HepG2 (cell line): ENCODE results near the gene CDRT4. TPM values are rescaled to one million over a fixed set of nuclear protein-coding genes. Genes with fewer than 3 reads are reported as not detected.

ENCODE experiments used
- ATAC-seq: fragments of 200-7000 bp; cut with Tn5 transposase; 3 replicates; pipeline ENCODE4 v1.9.1; 2020; ENCODE audit warnings: mild to moderate bottlenecking, moderate library complexity
- BruUV-seq: library from RNA; stranded (reverse); fragments of 400-500 nt; replicated peaks from 2 replicates; lab custom pipeline; 2021; lab: Mats Ljungman, UMichigan
- CTCF ChIA-PET: fragments of 300-600 bp; formaldehyde crosslinking; extraction: SDS; loops from one replicate; lab custom pipeline; 2021; ENCODE audit warnings: low total read pairs, inconsistent platforms, low intra/inter-chr PET ratio; lab: Yijun Ruan, JAX
- POLR2A ChIA-PET: fragments of 350-600 bp; sonication (Branson Sonifier 250); formaldehyde crosslinking; loops from one replicate; lab custom pipeline; 2020; ENCODE audit warnings: antibody characterized with exemption, inconsistent platforms; lab: Yijun Ruan, JAX
- DNase-seq: peaks from one replicate; pipeline ENCODE4 v3.0.0-alpha.2; 2015; ENCODE audit warnings: low spot score
- FAIRE-seq: peaks from 3 replicates; lab custom pipeline; 2011; peaks lifted over from hg19 to GRCh38; lab: Jason Lieb, UNC
- H2AFZ ChIP-seq: one replicate; pipeline ENCODE4 v1.6.1; 2011; ENCODE audit warnings: low read length, inconsistent platforms
- H3K27ac ChIP-seq: fragments of 300-600 bp; 3 replicates; pipeline ENCODE4 v1.8.0; 2011; ENCODE audit warnings: mixed run types, mild to moderate bottlenecking, mixed read lengths, low read length, inconsistent platforms; ENCODE audit not compliant: insufficient read depth; ENCODE audit errors: extremely low read length
- H3K27me3 ChIP-seq, 2 experiments: fragments of 200-600 bp in 1 of 2; 2 replicates in 1 of 2; 3 replicates in 1 of 2; pipeline versions ENCODE4 v1.6.0 to v1.8.0; 2011; ENCODE audit warnings: low read length in 2 of 2, mild to moderate bottlenecking in 2 of 2, moderate library complexity in 2 of 2, inconsistent platforms in 1 of 2; ENCODE audit not compliant: insufficient read depth in 2 of 2, control insufficient read depth in 1 of 2
- H3K36me3 ChIP-seq, 2 experiments: fragments of 200-600 bp in 1 of 2; replicated peaks in 1 of 2; 2 replicates in 1 of 2; 3 replicates in 1 of 2; pipeline versions ENCODE4 v1.5.1 to v1.8.0; 2011; ENCODE audit warnings: low read length in 2 of 2, inconsistent platforms in 1 of 2; ENCODE audit not compliant: insufficient read depth in 2 of 2, control insufficient read depth in 1 of 2
- H3K4me1 ChIP-seq: 2 replicates; pipeline ENCODE4 v1.5.1; 2012; ENCODE audit warnings: low read length, inconsistent platforms; ENCODE audit not compliant: insufficient read depth
- H3K4me2 ChIP-seq: 2 replicates; pipeline ENCODE4 v1.6.0; 2011; ENCODE audit warnings: low read depth, low read length, inconsistent platforms
- H3K4me3 ChIP-seq, 3 experiments: fragments of 200-600 bp in 1 of 3; sonication (generic), shearing (Covaris generic) in 1 of 3; replicated peaks in 1 of 3; 2 replicates each; pipeline ENCODE4 v1.5.1; 2011 to 2016; ENCODE audit warnings: low read length in 3 of 3, inconsistent platforms in 2 of 3, low read depth in 2 of 3, mild to moderate bottlenecking in 2 of 3, control low read depth in 1 of 3, mixed read lengths in 1 of 3; ENCODE audit not compliant: insufficient read depth in 1 of 3
- H3K79me2 ChIP-seq: one replicate; pipeline ENCODE4 v1.6.1; 2011; ENCODE audit warnings: low read length, inconsistent platforms; ENCODE audit not compliant: insufficient read depth
- H3K9ac ChIP-seq: 2 replicates; pipeline ENCODE4 v1.6.0; 2011; ENCODE audit warnings: mild to moderate bottlenecking, low read depth, low read length, inconsistent platforms; ENCODE audit not compliant: insufficient read depth
- H3K9me3 ChIP-seq: 2 replicates; pipeline ENCODE4 v1.5.1; 2012; ENCODE audit warnings: mild to moderate bottlenecking, low read length
- H4K20me1 ChIP-seq: 2 replicates; pipeline ENCODE4 v1.6.0; 2011; ENCODE audit warnings: inconsistent platforms, mild to moderate bottlenecking, low read length, moderate library complexity; ENCODE audit not compliant: insufficient read depth
- CBX1 ChIP-seq: IDR thresholded peaks from one replicate; pipeline ENCODE4 v1.6.1; 2016; ENCODE audit warnings: antibody characterized with exemption, low read depth
- HNRNPL ChIP-seq: fragments of 200-400 bp; formaldehyde crosslinking; IDR thresholded peaks from 2 replicates; pipeline ENCODE4 v1.6.1; 2017; ENCODE audit warnings: mild to moderate bottlenecking, low read depth, low read length
- MEIS2 ChIP-seq: sonication (generic); formaldehyde crosslinking; IDR thresholded peaks from 2 replicates; pipeline ENCODE4 v1.9.0; 2021; ENCODE audit warnings: mild to moderate bottlenecking, missing genetic modification reagents
- NR2F1 ChIP-seq, 2 experiments: fragments of 450-650 bp in 1 of 2; formaldehyde crosslinking in 1 of 2; IDR thresholded peaks; 2 replicates each; pipeline versions ENCODE4 v1.5.0 to v1.6.1; 2016 to 2020; ENCODE audit warnings: mild to moderate bottlenecking in 1 of 2, missing compliant biosample characterization in 1 of 2, missing genetic modification reagents in 1 of 2, moderate library complexity in 1 of 2
- ONECUT2 ChIP-seq: sonication (generic); formaldehyde crosslinking; IDR thresholded peaks from 2 replicates; pipeline ENCODE4 v1.4.0; 2020; ENCODE audit warnings: missing genetic modification reagents
- STAG1 ChIP-seq: sonication (generic); formaldehyde crosslinking; IDR thresholded peaks from 2 replicates; pipeline ENCODE4 v1.4.0; 2020; ENCODE audit warnings: missing genetic modification reagents
- TEAD2 ChIP-seq: sonication (generic); formaldehyde crosslinking; IDR thresholded peaks from 2 replicates; pipeline ENCODE4 v1.9.0; 2021; ENCODE audit warnings: missing genetic modification reagents
- ZBTB39 ChIP-seq: sonication (generic); formaldehyde crosslinking; IDR thresholded peaks from 2 replicates; pipeline ENCODE4 v1.5.0; 2020; ENCODE audit warnings: missing genetic modification reagents
- ZNF143 ChIP-seq: sonication (generic); formaldehyde crosslinking; IDR thresholded peaks from 2 replicates; pipeline ENCODE4 v1.4.0; 2020; ENCODE audit warnings: missing genetic modification reagents
- ZNF329 ChIP-seq: sonication (generic); formaldehyde crosslinking; IDR thresholded peaks from 2 replicates; pipeline ENCODE4 v1.9.0; 2021; ENCODE audit warnings: low read depth, mild to moderate bottlenecking, missing genetic modification reagents
- ZNF557 ChIP-seq: sonication (generic); formaldehyde crosslinking; IDR thresholded peaks from 2 replicates; pipeline ENCODE4 v1.4.0; 2020; ENCODE audit warnings: missing genetic modification reagents
- ZNF580 ChIP-seq: IDR thresholded peaks from 2 replicates; pipeline ENCODE4 v1.6.1; 2016; ENCODE audit warnings: low read depth, borderline replicate concordance
- ZNF747 ChIP-seq: sonication (generic); formaldehyde crosslinking; IDR thresholded peaks from 2 replicates; pipeline ENCODE4 v1.8.1; 2023; ENCODE audit warnings: missing genetic modification reagents, mild to moderate bottlenecking, borderline replicate concordance
- ZNF83 ChIP-seq: sonication (generic); formaldehyde crosslinking; IDR thresholded peaks from 2 replicates; pipeline ENCODE4 v1.4.0; 2020; ENCODE audit warnings: missing genetic modification reagents, mild to moderate bottlenecking, borderline replicate concordance
- WGBS: methylation state at CpG from one replicate; pipeline ENCODE4 v1.1.6; 2017; ENCODE audit warnings: low lambda C conversion rate; 5-methylcytosine and 5-hydroxymethylcytosine counted together
- in situ Hi-C: cut with HindIII; loops from 2 replicates; pipeline ENCODE4 v1.10.0; 2017; ENCODE audit warnings: low pct_unique_long_range_greater_than_20kb; ENCODE audit not compliant: extremely low pct_ligation_motif_present
- intact Hi-C: fragments of 100-400 bp; cut with micrococcal nuclease; formaldehyde crosslinking; loops from one replicate; pipeline ENCODE4 v1.10.0; 2022; ENCODE audit not compliant: unreplicated experiment
- polyA plus RNA-seq, 8 experiments: library from polyadenylated mRNA; depleted of rRNA in 3 of 8; stranded (reverse) in 7 of 8; unstranded in 1 of 8; fragments of >200 nt; fragmentation: Illumina TruSeq in 4 of 8; extraction: Trizol in 4 of 8; gene quantifications; 2 replicates each; pipeline versions ENCODE4 v1.2.1 to v1.2.3, GENCODE V29; 2011 to 2016; ENCODE audit warnings: low read depth in 4 of 8, missing spikeins in 1 of 8, mixed read lengths in 1 of 8; ENCODE audit not compliant: insufficient read depth in 1 of 8
- total RNA-seq, 5 experiments: library from RNA; depleted of rRNA; stranded (reverse); fragments of >200 nt; fragmentation: Illumina TruSeq; extraction: Trizol; gene quantifications; 2 replicates each; pipeline ENCODE4 v1.2.3, GENCODE V29; 2016; ENCODE audit warnings: low read depth in 1 of 5
- TF ChIP-seq, protein P1 (sequence below): sonication (generic); formaldehyde crosslinking; IDR thresholded peaks from 2 replicates; pipeline ENCODE4 v1.4.0; 2020; ENCODE audit warnings: missing genetic modification reagents, borderline replicate concordance
- TF ChIP-seq, protein P2 (sequence below): sonication (generic); formaldehyde crosslinking; IDR thresholded peaks from 2 replicates; pipeline ENCODE4 v1.8.1; 2022; ENCODE audit warnings: mild to moderate bottlenecking, missing genetic modification reagents

CDRT4 gene
- total and polyA plus RNA-seq, 2 of the 13 experiments (the other 11 are each of a cell fraction or from before 2014, with no cell fraction given), result 5.8 to 12.1 TPM

- DNase-seq, result no peak
- no peak overlapping the region for H3K27ac ChIP-seq
- no peaks in the 10 kb centered on the region for H3K79me2 ChIP-seq
- FAIRE-seq, result no peak
- ChIA-PET POLR2A (no interaction called here), CTCF (no interaction called here)
- no peaks in the 10 kb centered on the region for H3K4me1 ChIP-seq
- ATAC-seq, result no peak
- in situ Hi-C loops (no loop called here), intact Hi-C loops (no loop called here)
- 65% methylated on average over 4 of the region's 4 CpGs for WGBS
- H3K4me2 ChIP-seq, result no peak overlapping the region
- no peaks in the 10 kb centered on the region for H3K9me3 ChIP-seq
- no peaks in the 10 kb centered on the region for H4K20me1 ChIP-seq
- H2AFZ ChIP-seq, result no peak overlapping the region
- H3K27me3 ChIP-seq, result no peaks in the 10 kb centered on the region
- no TSS peak for BruUV-seq
- no peak overlapping the region for H3K9ac ChIP-seq
- H3K36me3 ChIP-seq, result no peaks in the 10 kb centered on the region
- H3K4me3 ChIP-seq, result no peak overlapping the region
- TF ChIP-seq ZNF557, result no peak
- TF ChIP-seq, protein P1, sequence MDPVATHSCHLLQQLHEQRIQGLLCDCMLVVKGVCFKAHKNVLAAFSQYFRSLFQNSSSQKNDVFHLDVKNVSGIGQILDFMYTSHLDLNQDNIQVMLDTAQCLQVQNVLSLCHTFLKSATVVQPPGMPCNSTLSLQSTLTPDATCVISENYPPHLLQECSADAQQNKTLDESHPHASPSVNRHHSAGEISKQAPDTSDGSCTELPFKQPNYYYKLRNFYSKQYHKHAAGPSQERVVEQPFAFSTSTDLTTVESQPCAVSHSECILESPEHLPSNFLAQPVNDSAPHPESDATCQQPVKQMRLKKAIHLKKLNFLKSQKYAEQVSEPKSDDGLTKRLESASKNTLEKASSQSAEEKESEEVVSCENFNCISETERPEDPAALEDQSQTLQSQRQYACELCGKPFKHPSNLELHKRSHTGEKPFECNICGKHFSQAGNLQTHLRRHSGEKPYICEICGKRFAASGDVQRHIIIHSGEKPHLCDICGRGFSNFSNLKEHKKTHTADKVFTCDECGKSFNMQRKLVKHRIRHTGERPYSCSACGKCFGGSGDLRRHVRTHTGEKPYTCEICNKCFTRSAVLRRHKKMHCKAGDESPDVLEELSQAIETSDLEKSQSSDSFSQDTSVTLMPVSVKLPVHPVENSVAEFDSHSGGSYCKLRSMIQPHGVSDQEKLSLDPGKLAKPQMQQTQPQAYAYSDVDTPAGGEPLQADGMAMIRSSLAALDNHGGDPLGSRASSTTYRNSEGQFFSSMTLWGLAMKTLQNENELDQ, result no peak
- no peak for TF ChIP-seq ZBTB39 (CRISPR knock-in tag)
- TF ChIP-seq ZNF747 (CRISPR knock-in tag), result no peak
- no peak for TF ChIP-seq ZNF329
- TF ChIP-seq ZNF580, result no peak
- TF ChIP-seq STAG1 (CRISPR knock-in tag), result no peak
- no peak for TF ChIP-seq ZNF83 (CRISPR knock-in tag)
- no peak for TF ChIP-seq TEAD2 (CRISPR knock-in tag)
- no peak for TF ChIP-seq ZNF143 (CRISPR knock-in tag)
- TF ChIP-seq, protein P2, sequence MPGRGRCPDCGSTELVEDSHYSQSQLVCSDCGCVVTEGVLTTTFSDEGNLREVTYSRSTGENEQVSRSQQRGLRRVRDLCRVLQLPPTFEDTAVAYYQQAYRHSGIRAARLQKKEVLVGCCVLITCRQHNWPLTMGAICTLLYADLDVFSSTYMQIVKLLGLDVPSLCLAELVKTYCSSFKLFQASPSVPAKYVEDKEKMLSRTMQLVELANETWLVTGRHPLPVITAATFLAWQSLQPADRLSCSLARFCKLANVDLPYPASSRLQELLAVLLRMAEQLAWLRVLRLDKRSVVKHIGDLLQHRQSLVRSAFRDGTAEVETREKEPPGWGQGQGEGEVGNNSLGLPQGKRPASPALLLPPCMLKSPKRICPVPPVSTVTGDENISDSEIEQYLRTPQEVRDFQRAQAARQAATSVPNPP (CRISPR knock-in tag), result no peak
- TF ChIP-seq MEIS2 (CRISPR knock-in tag), result no peak
- TF ChIP-seq NR2F1 (CRISPR knock-in tag; IDR thresholded peaks at IDR 0.05), result no peak
- TF ChIP-seq CBX1, result no peak
- no peak for TF ChIP-seq ONECUT2
- no peak for TF ChIP-seq HNRNPL
Observed at GRCh38 chr17:15386083-15386482, 81.3 kb downstream of the CDRT4 start.
